WERI-Rb-1 (cell line): ENCODE data around the gene L1CAM.

Experiments used
- DNase-seq: peaks from one replicate; pipeline ENCODE4 v3.0.0-alpha.2; 2020
- H3K27ac ChIP-seq: fragments of 250-450 bp; sonication (Bioruptor Pico); 2 replicates; pipeline ENCODE4 v1.5.1; 2020; ENCODE audit warnings: mild to moderate bottlenecking, moderate library complexity
- H3K27me3 ChIP-seq: fragments of 250-450 bp; sonication (Bioruptor Pico); 2 replicates; pipeline ENCODE4 v1.5.1; 2021; ENCODE audit warnings: mild to moderate bottlenecking, low read depth, moderate library complexity; ENCODE audit not compliant: insufficient read depth, severe bottlenecking
- H3K36me3 ChIP-seq: fragments of 250-450 bp; sonication (Bioruptor Pico); 2 replicates; pipeline ENCODE4 v1.5.1; 2020; ENCODE audit warnings: mild to moderate bottlenecking, moderate library complexity
- H3K4me3 ChIP-seq: 2 replicates; pipeline ENCODE4 v1.5.1; 2011; ENCODE audit warnings: low read depth, mild to moderate bottlenecking, control low read depth, low read length
- H3K9me3 ChIP-seq: fragments of 250-450 bp; sonication (Bioruptor Pico); 2 replicates; pipeline ENCODE4 v1.5.1; 2021; ENCODE audit warnings: mild to moderate bottlenecking, moderate library complexity; ENCODE audit not compliant: severe bottlenecking
- CTCF ChIP-seq: IDR thresholded peaks from 2 replicates; pipeline ENCODE4 v1.5.1; 2011; ENCODE audit warnings: low read depth, mild to moderate bottlenecking, control low read depth, inconsistent platforms, low read length

Gene L1CAM

GRCh38 chrX:153869473-153870287, 16.3 kb downstream of the L1CAM start:
- peaks cover 64% of the 10 kb centered on the region for H3K36me3 ChIP-seq
- TF ChIP-seq CTCF = no peak
- H3K9me3 ChIP-seq = no peaks in the 10 kb centered on the region
- H3K4me3 ChIP-seq = no peak overlapping the region
- H3K27ac ChIP-seq = no peak overlapping the region
- DNase-seq = no peak
- peaks cover 27% of the 10 kb centered on the region for H3K27me3 ChIP-seq

GRCh38 chrX:153868576-153869472, 17.1 kb downstream of the L1CAM start:
- H3K36me3 ChIP-seq = peaks cover 72% of the 10 kb centered on the region
- no peak overlapping the region for H3K27ac ChIP-seq
- TF ChIP-seq CTCF = no peak
- H3K4me3 ChIP-seq = no peak overlapping the region
- no peaks in the 10 kb centered on the region for H3K9me3 ChIP-seq
- DNase-seq = no peak
- H3K27me3 ChIP-seq = peaks cover 29% of the 10 kb centered on the region

GRCh38 chrX:153867671-153868070, 18.3 kb downstream of the L1CAM start:
- Histone ChIP-seq H3K27ac (no peak overlapping the region), H3K9me3 (no peaks in the 10 kb centered on the region), H3K4me3 (no peak overlapping the region), H3K27me3 (peaks cover 23% of the 10 kb centered on the region), H3K36me3 (peaks cover 83% of the 10 kb centered on the region)
- no peak for TF ChIP-seq CTCF
- DNase-seq = no peak

- Histone ChIP-seq H3K36me3 (peaks cover 86% of the 10 kb centered on the region), H3K27me3 (peaks cover 25% of the 10 kb centered on the region)
- no peak for DNase-seq
These were observed 18.8 kb downstream of the L1CAM start for GRCh38 chrX:153867139-153867538.

More at GRCh38 chrX:153867139-153867538, 18.8 kb downstream of the L1CAM start:
- peaks cover 4% of the 10 kb centered on the region for H3K9me3 ChIP-seq
- H3K4me3 ChIP-seq = no peak overlapping the region
- H3K27ac ChIP-seq = no peak overlapping the region
- no peak for TF ChIP-seq CTCF
